IMR-90 (cell line): ENCODE data around the gene SLC7A4. TPM values are rescaled to one million over a fixed set of nuclear protein-coding genes. Genes with fewer than 3 reads are reported as not detected.

Experiments used
- ATAC-seq: fragments of 200-7000 bp; cut with Tn5 transposase; 2 replicates; pipeline ENCODE4 v1.9.1; 2020; ENCODE audit warnings: low read depth, mild to moderate bottlenecking, moderate library complexity
- BruUV-seq: library from RNA; stranded (reverse); fragments of 400-500 nt; replicated peaks from 2 replicates; lab custom pipeline; 2021; lab: Mats Ljungman, UMichigan
- CTCF ChIA-PET: fragments of 300-600 bp; formaldehyde crosslinking; extraction: SDS; loops from one replicate; lab custom pipeline; 2021; ENCODE audit warnings: antibody characterized with exemption; lab: Yijun Ruan, JAX
- POLR2A ChIA-PET: fragments of 300-600 bp; sonication (Branson Sonifier 250); formaldehyde crosslinking; loops from one replicate; lab custom pipeline; 2022; ENCODE audit warnings: antibody characterized with exemption; ENCODE audit not compliant: unreplicated experiment; lab: Charles Lee
- DNase-seq: peaks from one replicate; pipeline ENCODE4 v3.0.0; 2013
- H2AFZ ChIP-seq: replicated peaks from 2 replicates; pipeline ENCODE3; 2013; ENCODE audit warnings: low read length, mild to moderate bottlenecking; ENCODE audit not compliant: poor library complexity
- H2AK5ac ChIP-seq: 2 replicates; pipeline ENCODE4 v1.6.1; 2013; ENCODE audit warnings: low read depth, low read length, inconsistent platforms
- H2AK9ac ChIP-seq: replicated peaks from 2 replicates; pipeline ENCODE3; 2013; ENCODE audit warnings: mild to moderate bottlenecking, low read depth, low read length, moderate library complexity; ENCODE audit not compliant: poor library complexity
- H2BK120ac ChIP-seq: 2 replicates; pipeline ENCODE4 v1.6.1; 2013; ENCODE audit warnings: low read depth, low read length, inconsistent platforms
- H2BK15ac ChIP-seq: 3 replicates; pipeline ENCODE4 v1.6.1; 2013; ENCODE audit warnings: low read depth, low read length, inconsistent platforms
- H2BK20ac ChIP-seq: 2 replicates; pipeline ENCODE4 v1.6.1; 2013; ENCODE audit warnings: low read depth, mild to moderate bottlenecking, inconsistent platforms, low read length, moderate library complexity
- H2BK5ac ChIP-seq: 2 replicates; pipeline ENCODE4 v1.6.1; 2013; ENCODE audit warnings: mild to moderate bottlenecking, low read depth, low read length, inconsistent platforms; ENCODE audit not compliant: poor library complexity, severe bottlenecking
- H3K14ac ChIP-seq: replicated peaks from 2 replicates; pipeline ENCODE4 v1.6.1; 2013; ENCODE audit warnings: low read depth, low read length, inconsistent platforms
- H3K18ac ChIP-seq: 2 replicates; pipeline ENCODE4 v1.6.1; 2013; ENCODE audit warnings: low read depth, low read length, control low read depth
- H3K23ac ChIP-seq: 2 replicates; pipeline ENCODE4 v1.6.1; 2013; ENCODE audit warnings: low read depth, low read length, inconsistent platforms
- H3K27ac ChIP-seq: 2 replicates; pipeline ENCODE4 v1.5.1; 2013; ENCODE audit warnings: mild to moderate bottlenecking, control low read depth, low read length; ENCODE audit not compliant: insufficient read depth
- H3K27me3 ChIP-seq: 2 replicates; pipeline ENCODE4 v1.6.1; 2013; ENCODE audit warnings: low read length; ENCODE audit not compliant: control insufficient read depth, insufficient read depth
- H3K36me3 ChIP-seq: 2 replicates; pipeline ENCODE4 v1.6.1; 2013; ENCODE audit warnings: low read length, mixed read lengths; ENCODE audit not compliant: control insufficient read depth, insufficient read depth
- H3K4ac ChIP-seq: 2 replicates; pipeline ENCODE4 v1.6.1; 2013; ENCODE audit warnings: low read depth, low read length, inconsistent platforms
- H3K4me1 ChIP-seq: 2 replicates; pipeline ENCODE4 v1.6.1; 2013; ENCODE audit warnings: low read length, mixed read lengths; ENCODE audit not compliant: control insufficient read depth, insufficient read depth
- H3K4me2 ChIP-seq: 2 replicates; pipeline ENCODE4 v1.6.1; 2013; ENCODE audit warnings: low read depth, mild to moderate bottlenecking, control low read depth, low read length, moderate library complexity
- H3K4me3 ChIP-seq: 2 replicates; pipeline ENCODE4 v1.5.1; 2013; ENCODE audit warnings: low read depth, mild to moderate bottlenecking, control low read depth, low read length, moderate library complexity; ENCODE audit not compliant: insufficient read depth
- H3K56ac ChIP-seq: 2 replicates; pipeline ENCODE4 v1.6.1; 2013; ENCODE audit warnings: low read length, inconsistent platforms; ENCODE audit not compliant: insufficient read depth; ENCODE audit errors: extremely low read depth
- H3K79me1 ChIP-seq, 2 experiments: 2 replicates each; pipeline ENCODE4 v1.6.1; 2013; ENCODE audit warnings: low read length in 2 of 2, inconsistent platforms in 1 of 2, low read depth in 1 of 2
- H3K9ac ChIP-seq: 2 replicates; pipeline ENCODE4 v1.6.1; 2013; ENCODE audit warnings: low read depth, low read length, control low read depth
- H3K9me1 ChIP-seq: 2 replicates; pipeline ENCODE4 v1.6.1; 2013; ENCODE audit warnings: low read length, inconsistent platforms; ENCODE audit not compliant: insufficient read depth
- H3K9me3 ChIP-seq: 2 replicates; pipeline ENCODE4 v1.6.1; 2013; ENCODE audit warnings: low read length; ENCODE audit not compliant: control insufficient read depth, insufficient read depth
- H4K20me1 ChIP-seq: 2 replicates; pipeline ENCODE4 v1.6.1; 2013; ENCODE audit warnings: low read length, inconsistent platforms; ENCODE audit not compliant: insufficient read depth
- H4K5ac ChIP-seq: 2 replicates; pipeline ENCODE4 v1.6.1; 2013; ENCODE audit warnings: mild to moderate bottlenecking, low read depth, low read length, control low read depth
- H4K8ac ChIP-seq, 2 experiments: 2 replicates each; pipeline ENCODE4 v1.6.1; 2013; ENCODE audit warnings: low read depth in 2 of 2, low read length in 2 of 2, control low read depth in 1 of 2, inconsistent platforms in 1 of 2
- H4K91ac ChIP-seq: 2 replicates; pipeline ENCODE4 v1.6.1; 2013; ENCODE audit warnings: low read depth, low read length, inconsistent platforms; ENCODE audit not compliant: insufficient read depth
- BHLHE40 ChIP-seq: fragments of 150-350 bp; IDR thresholded peaks from 2 replicates; pipeline ENCODE4 v1.6.1; 2016; ENCODE audit warnings: mild to moderate bottlenecking, low read depth, low read length
- CEBPB ChIP-seq: IDR thresholded peaks from 2 replicates; pipeline ENCODE4 v1.6.1; 2012; ENCODE audit warnings: low read depth, low read length, improper control_type of control experiment
- FOS ChIP-seq: fragments of 150-350 bp; IDR thresholded peaks from 2 replicates; pipeline ENCODE4 v1.6.1; 2016; ENCODE audit warnings: low read depth, low read length
- MAFK ChIP-seq: IDR thresholded peaks from 2 replicates; pipeline ENCODE4 v1.6.1; 2012; ENCODE audit warnings: low read depth, low read length, improper control_type of control experiment
- MXI1 ChIP-seq: IDR thresholded peaks from 2 replicates; pipeline ENCODE4 v1.6.1; 2012; ENCODE audit warnings: low read depth, mild to moderate bottlenecking, low read length, moderate library complexity, borderline replicate concordance
- POLR2A ChIP-seq: IDR thresholded peaks from 2 replicates; pipeline ENCODE4 v1.6.1; 2012; ENCODE audit warnings: mild to moderate bottlenecking, low read depth, low read length
- RAD21 ChIP-seq: IDR thresholded peaks from 2 replicates; pipeline ENCODE4 v1.6.1; 2012; ENCODE audit warnings: low read length, improper control_type of control experiment
- RCOR1 ChIP-seq: IDR thresholded peaks from 2 replicates; pipeline ENCODE4 v1.6.1; 2012; ENCODE audit warnings: mild to moderate bottlenecking, low read length, improper control_type of control experiment; ENCODE audit not compliant: insufficient replicate concordance
- RFX5 ChIP-seq: IDR thresholded peaks from 2 replicates; pipeline ENCODE4 v1.8.0; 2012; ENCODE audit warnings: low read depth, mild to moderate bottlenecking, low read length, moderate library complexity
- WGBS, 2 experiments: methylation state at CpG; one replicate each; pipeline versions ENCODE4 v1.1.5 to v1.1.7; 2013; ENCODE audit warnings: missing lambda C conversion rate in 2 of 2; ENCODE audit not compliant: insufficient read length in 1 of 2; ENCODE audit errors: extremely low coverage in 2 of 2; 5-methylcytosine and 5-hydroxymethylcytosine counted together
- dilution Hi-C: fragments of 300-500 bp; cut with HindIII; formaldehyde crosslinking; loops from one replicate; pipeline ENCODE4 v1.14.3; 2018; ENCODE audit warnings: low sequenced_read_pairs; ENCODE audit not compliant: unreplicated experiment
- in situ Hi-C: fragments of 300-500 bp; cut with MboI; formaldehyde crosslinking; loops from 3 replicates; pipeline ENCODE4 v1.14.3; 2019; ENCODE audit warnings: low sequenced_read_pairs, inconsistent platforms, mixed read lengths
- intact Hi-C: fragments of 100-400 bp; cut with micrococcal nuclease; formaldehyde crosslinking; loops from 2 replicates; pipeline ENCODE4 v1.10.0; 2022
- polyA plus RNA-seq, 3 experiments: library from polyadenylated mRNA; depleted of rRNA; stranded (reverse); fragments of >200 nt; gene quantifications; 2 replicates each; pipeline ENCODE4 v1.2.3, GENCODE V29; 2012; ENCODE audit warnings: low replicate concordance in 1 of 3
- total RNA-seq: library from RNA; depleted of rRNA; stranded (reverse); fragments of >200 nt; gene quantifications from 2 replicates; pipeline ENCODE4 v1.2.3, GENCODE V29; 2012
- TF ChIP-seq, protein P1 (sequence below): fragments of 150-350 bp; IDR thresholded peaks from 2 replicates; pipeline ENCODE4 v1.6.1; 2017; ENCODE audit warnings: mild to moderate bottlenecking, antibody characterized with exemption, low read length, low read depth

Gene SLC7A4
- total and polyA plus RNA-seq, 2 of the 4 experiments (the other 2 are of a cell fraction), result 0.03 TPM; not detected in 1

DNA sequence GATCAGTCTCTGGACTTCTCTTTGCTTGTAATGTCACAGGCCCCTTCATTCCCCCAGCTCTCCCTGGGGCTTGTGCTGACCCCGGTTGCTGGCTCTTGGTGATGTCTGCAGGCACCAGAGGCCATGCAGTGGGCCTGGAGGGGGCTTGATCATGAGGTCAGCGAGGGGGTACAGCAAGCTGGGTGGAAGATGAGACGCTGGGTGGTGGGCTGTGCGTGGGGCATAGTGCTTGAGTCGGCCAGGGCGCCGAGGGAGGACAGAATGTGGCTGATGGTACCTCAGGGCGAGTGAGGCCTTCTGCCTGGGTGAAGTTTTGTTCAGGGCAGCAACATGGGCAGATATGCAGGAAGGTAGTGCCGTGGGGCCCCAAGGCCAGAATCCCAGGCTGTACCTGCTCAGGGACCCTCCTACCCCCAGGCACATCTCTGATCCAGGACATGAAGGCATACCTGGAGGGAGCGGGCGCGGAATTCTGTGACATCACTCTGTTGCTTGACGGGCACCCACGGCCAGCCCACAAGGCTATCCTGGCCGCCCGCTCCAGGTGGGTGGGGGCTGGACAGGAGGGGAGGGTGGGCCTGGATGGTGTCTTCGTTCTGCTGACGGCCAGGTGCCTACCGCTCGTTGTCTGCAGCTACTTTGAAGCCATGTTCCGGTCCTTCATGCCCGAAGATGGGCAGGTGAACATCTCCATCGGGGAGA is 36.9 kb downstream of the SLC7A4 start:
- Histone ChIP-seq H4K8ac (no peak overlapping the region), H3K9ac (no peak overlapping the region), H3K14ac (no peak overlapping the region), H3K23ac (no peak overlapping the region), H4K91ac (no peak overlapping the region), H3K4me1 (peaks cover 4% of the 10 kb centered on the region), H3K56ac (no peak overlapping the region), H3K27me3 (no peaks in the 10 kb centered on the region), H3K4me3 (no peak overlapping the region), H4K20me1 (peaks cover 4% of the 10 kb centered on the region; the same call in 1 of the 2 replicates), H2BK20ac (no peak overlapping the region), H2AK9ac (no peak overlapping the region), H3K36me3 (peaks cover 68% of the 10 kb centered on the region), H3K9me1 (no peaks in the 10 kb centered on the region), H3K9me3 (no peaks in the 10 kb centered on the region), H3K4me2 (no peak overlapping the region), H2BK5ac (no peak overlapping the region), H4K5ac (no peak overlapping the region), H3K18ac (no peak overlapping the region), H2BK15ac (no peak overlapping the region), H3K4ac (no peak overlapping the region), H3K79me1 (peaks cover 3 to 23% of the 10 kb centered on the region in 2 experiments; a peak in 3 of 4 replicates), H2BK120ac (no peak overlapping the region), H2AFZ (no peak overlapping the region), H3K27ac (no peak overlapping the region), H2AK5ac (no peak overlapping the region)
- POLR2A ChIA-PET, result no interaction called here
- WGBS, 2 experiments, result 80% methylated on average over 1 of the region's 23 CpGs; no CpG with 5 or more reads in 1 of the 2 experiments
- TF ChIP-seq, protein P1, sequence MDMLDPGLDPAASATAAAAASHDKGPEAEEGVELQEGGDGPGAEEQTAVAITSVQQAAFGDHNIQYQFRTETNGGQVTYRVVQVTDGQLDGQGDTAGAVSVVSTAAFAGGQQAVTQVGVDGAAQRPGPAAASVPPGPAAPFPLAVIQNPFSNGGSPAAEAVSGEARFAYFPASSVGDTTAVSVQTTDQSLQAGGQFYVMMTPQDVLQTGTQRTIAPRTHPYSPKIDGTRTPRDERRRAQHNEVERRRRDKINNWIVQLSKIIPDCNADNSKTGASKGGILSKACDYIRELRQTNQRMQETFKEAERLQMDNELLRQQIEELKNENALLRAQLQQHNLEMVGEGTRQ, result no peak
- TF ChIP-seq MAFK (no peak), RFX5 (no peak), RAD21 (no peak), RCOR1 (no peak), CEBPB (no peak), POLR2A (no peak), MXI1 (no peak), FOS (no peak), BHLHE40 (no peak)
- CTCF ChIA-PET, result no interaction called here
- in situ Hi-C loops (no loop called here), intact Hi-C loops (no loop called here), dilution Hi-C loops (no loop called here)
- DNase-seq, result no peak
- ATAC-seq, result no peak
- BruUV-seq, result no TSS peak
